Nephron (organoid): ENCODE measurements around the gene TEKTIP1.

Source experiments
- H3K27ac Mint-ChIP-seq, 3 experiments: 2 replicates each; pipeline ENCODE4 v1.8.0; 2020; ENCODE audit warnings: mixed read lengths in 3 of 3, mild to moderate bottlenecking in 2 of 3, moderate library complexity in 1 of 3
- H3K27me3 Mint-ChIP-seq: 2 replicates; pipeline ENCODE4 v1.8.0; 2021; ENCODE audit warnings: low read depth, mild to moderate bottlenecking, moderate library complexity, mixed read lengths
- H3K36me3 Mint-ChIP-seq: 2 replicates; pipeline ENCODE4 v1.8.0; 2020; ENCODE audit warnings: low read depth, mixed read lengths
- H3K4me1 Mint-ChIP-seq: 2 replicates; pipeline ENCODE4 v1.8.0; 2020; ENCODE audit warnings: mixed read lengths
- H3K4me3 Mint-ChIP-seq, 3 experiments: 2 replicates each; pipeline ENCODE4 v1.8.0; 2020; ENCODE audit warnings: mild to moderate bottlenecking in 3 of 3, mixed read lengths in 3 of 3, moderate library complexity in 2 of 3
- H3K9me3 Mint-ChIP-seq: 2 replicates; pipeline ENCODE4 v1.8.0; 2020; ENCODE audit warnings: mixed read lengths
- CTCF ChIP-seq, 3 experiments: fragments of 200-600 bp; sonication (generic); IDR thresholded peaks; one replicate each; pipeline ENCODE4 v1.5.0; 2021; ENCODE audit warnings: antibody characterized with exemption in 3 of 3; ENCODE audit not compliant: unreplicated experiment in 3 of 3

The TEKTIP1 gene

DNA sequence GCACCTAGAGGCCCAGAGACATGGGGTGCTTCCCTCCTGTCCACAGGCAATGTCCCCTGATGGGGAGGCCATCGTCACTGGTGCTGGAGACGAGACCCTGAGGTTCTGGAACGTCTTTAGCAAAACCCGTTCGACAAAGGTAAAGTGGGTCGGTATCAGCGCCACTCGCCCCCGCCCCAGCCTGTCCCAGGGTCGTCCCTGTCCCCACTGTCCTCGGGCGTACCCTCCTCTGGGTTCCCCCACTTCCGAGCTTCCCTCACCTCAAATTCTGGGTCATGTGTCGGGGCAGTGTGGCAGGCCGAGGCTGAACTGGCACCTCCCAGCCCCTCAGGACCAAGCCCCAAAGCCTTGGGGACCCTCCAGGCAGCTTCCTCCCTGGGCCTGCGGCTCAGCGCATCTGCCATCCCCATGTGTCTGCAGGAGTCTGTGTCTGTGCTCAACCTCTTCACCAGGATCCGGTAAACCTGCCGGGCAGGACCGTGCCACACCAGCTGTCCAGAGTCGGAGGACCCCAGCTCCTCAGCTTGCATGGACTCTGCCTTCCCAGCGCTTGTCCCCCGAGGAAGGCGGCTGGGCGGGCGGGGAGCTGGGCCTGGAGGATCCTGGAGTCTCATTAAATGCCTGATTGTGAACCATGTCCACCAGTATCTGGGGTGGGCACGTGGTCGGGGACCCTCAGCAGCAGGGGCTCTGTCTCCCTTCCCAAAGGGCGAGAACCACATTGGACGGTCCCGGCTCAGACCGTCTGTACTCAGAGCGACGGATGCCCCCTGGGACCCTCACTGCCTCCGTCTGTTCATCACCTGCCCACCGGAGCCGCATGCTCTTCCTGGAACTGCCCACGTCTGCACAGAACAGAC lies 4.4 kb upstream of the TEKTIP1 start:
- Mint-ChIP-seq H3K4me1 (no peaks in the 10 kb centered on the region), H3K27me3 (no peaks in the 10 kb centered on the region), H3K27ac (no peak overlapping the region), H3K9me3 (no peaks in the 10 kb centered on the region), H3K4me3 (no peak overlapping the region), H3K36me3 (peaks cover 22% of the 10 kb centered on the region)
- TF ChIP-seq CTCF (IDR thresholded peaks at IDR 0.05; ENCODE audit: unreplicated experiment in 3 of 3): no peak

DNA sequence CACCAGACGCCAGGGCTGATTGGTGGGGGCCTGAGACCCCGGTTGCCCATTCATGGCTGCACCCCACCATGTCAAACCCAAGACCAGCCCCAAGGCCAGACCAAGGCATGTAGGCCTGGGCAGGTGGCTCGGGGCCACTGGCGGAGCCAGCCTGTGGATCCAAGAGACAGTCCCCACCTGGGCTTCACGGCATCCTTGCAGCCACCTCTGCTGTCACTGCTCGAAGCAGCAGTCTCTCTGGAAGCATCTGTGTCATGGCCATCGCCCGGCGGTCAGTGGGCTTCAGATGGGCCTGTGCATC lies 3.8 kb upstream of the TEKTIP1 start:
- H3K27ac Mint-ChIP-seq: no peak overlapping the region
- no peaks in the 10 kb centered on the region for H3K9me3 Mint-ChIP-seq
- no peak overlapping the region for H3K4me3 Mint-ChIP-seq
- peaks cover 22% of the 10 kb centered on the region for H3K36me3 Mint-ChIP-seq
- H3K27me3 Mint-ChIP-seq: no peaks in the 10 kb centered on the region
- no peaks in the 10 kb centered on the region for H3K4me1 Mint-ChIP-seq
- TF ChIP-seq CTCF (IDR thresholded peaks at IDR 0.05; ENCODE audit: unreplicated experiment in 3 of 3): no peak

DNA sequence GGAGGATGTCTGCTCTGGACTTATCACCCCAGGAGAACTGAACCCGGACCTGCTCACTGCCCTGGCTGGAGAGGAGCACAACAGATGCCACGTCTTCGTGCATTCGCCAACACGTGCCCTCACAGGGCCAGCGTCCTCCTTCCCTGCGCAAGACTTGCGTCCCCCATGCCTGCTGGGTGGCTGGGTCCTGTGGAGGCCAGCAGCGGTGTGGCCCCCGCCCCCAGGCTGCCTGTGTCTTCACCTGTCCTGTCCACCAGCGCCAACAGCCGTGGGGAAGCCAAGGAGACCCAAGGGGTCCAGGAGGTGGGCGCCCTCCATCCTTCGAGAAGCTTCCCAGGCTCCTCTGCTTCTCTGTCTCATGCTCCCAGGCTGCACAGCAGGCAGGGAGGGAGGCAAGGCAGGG lies 3.4 kb upstream of the TEKTIP1 start:
- Mint-ChIP-seq H3K27ac (no peak overlapping the region), H3K27me3 (no peaks in the 10 kb centered on the region), H3K4me3 (no peak overlapping the region), H3K4me1 (no peaks in the 10 kb centered on the region), H3K36me3 (peaks cover 22% of the 10 kb centered on the region), H3K9me3 (no peaks in the 10 kb centered on the region)
- TF ChIP-seq CTCF (IDR thresholded peaks at IDR 0.05; ENCODE audit: unreplicated experiment in 3 of 3): no peak

- no peaks in the 10 kb centered on the region for H3K4me1 Mint-ChIP-seq
- H3K9me3 Mint-ChIP-seq: no peaks in the 10 kb centered on the region
- peaks cover 21% of the 10 kb centered on the region for H3K36me3 Mint-ChIP-seq
- H3K27me3 Mint-ChIP-seq: no peaks in the 10 kb centered on the region
- H3K4me3 Mint-ChIP-seq: no peak overlapping the region
- H3K27ac Mint-ChIP-seq: no peak overlapping the region
- no peak for TF ChIP-seq CTCF (IDR thresholded peaks at IDR 0.05; ENCODE audit: unreplicated experiment in 3 of 3)
These were observed 3.0 kb upstream of the TEKTIP1 start for GRCh38 chr19:3535981-3536380.

- H3K36me3 Mint-ChIP-seq: peaks cover 16% of the 10 kb centered on the region
- no peak for TF ChIP-seq CTCF (IDR thresholded peaks at IDR 0.05; ENCODE audit: unreplicated experiment in 3 of 3)
- no peak overlapping the region for H3K4me3 Mint-ChIP-seq
- no peaks in the 10 kb centered on the region for H3K4me1 Mint-ChIP-seq
- no peak overlapping the region for H3K27ac Mint-ChIP-seq
- no peaks in the 10 kb centered on the region for H3K9me3 Mint-ChIP-seq
- no peaks in the 10 kb centered on the region for H3K27me3 Mint-ChIP-seq
These were observed 2.4 kb upstream of the TEKTIP1 start for GRCh38 chr19:3536429-3537100.

DNA sequence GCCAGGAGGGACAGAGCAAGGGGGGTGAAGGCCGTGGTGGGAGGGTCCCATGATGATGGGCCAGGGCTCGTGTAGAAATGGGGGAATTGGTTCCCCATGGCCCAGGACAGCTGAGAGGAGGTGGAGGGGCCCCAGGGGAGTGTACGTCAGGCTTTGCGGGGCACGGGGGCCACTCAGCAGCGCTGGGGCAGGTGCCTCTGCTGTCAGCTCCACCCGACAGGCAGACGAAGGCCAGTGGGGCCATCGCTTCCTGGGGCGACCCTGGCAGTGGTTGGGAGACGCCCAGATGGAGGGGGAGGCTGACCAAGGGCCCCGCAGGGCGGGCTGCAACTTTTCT lies 1.9 kb upstream of the TEKTIP1 start:
- H3K36me3 Mint-ChIP-seq: peaks cover 16% of the 10 kb centered on the region
- H3K4me3 Mint-ChIP-seq: no peak overlapping the region
- no peaks in the 10 kb centered on the region for H3K27me3 Mint-ChIP-seq

More for the DNA sequence above, 1.9 kb upstream of the TEKTIP1 start:
- Mint-ChIP-seq H3K27ac (no peak overlapping the region), H3K9me3 (no peaks in the 10 kb centered on the region), H3K4me1 (no peaks in the 10 kb centered on the region)
- TF ChIP-seq CTCF (IDR thresholded peaks at IDR 0.05; ENCODE audit: unreplicated experiment in 3 of 3): no peak
